Measurements from ENCODE around the gene ABCA1.
"Not testable (repeated sequence)": the region's sequence is repeated elsewhere in the genome, so short reads cannot be mapped to it uniquely, and the experiment has no call there.

Gene ABCA1

GRCh38 chr9:104927912-104928740 lies at the start of gene ABCA1:
Gene ABCA1 (minus strand): TSS chr9:104928155. CDS start chr9:104903679, 24,476 bp downstream.
- Histone ChIP-seq H3K36me3 (ENCODE audit: control insufficient read depth, insufficient read depth, low read length) (no peaks in the 10 kb centered on the region), H3K9ac (ENCODE audit: low read length) (peak within 1 kb of the TSS; percentile 85), H3K27me3 (ENCODE audit: control insufficient read depth, insufficient read depth, low read length) (no peaks in the 10 kb centered on the region), H3K4me3 (ENCODE audit: low read length) (peak within 1 kb of the TSS; percentile 98), H3K27ac (ENCODE audit: low read depth, low read length) (peak within 1 kb of the TSS; percentile 95), H3K4me1 (ENCODE audit: control insufficient read depth, insufficient read depth, low read length) (peaks cover 17% of the 10 kb centered on the region)

GRCh38 chr9:104977580-104977979 lies 49.6 kb upstream of the ABCA1 start:
- H3K4me1 ChIP-seq (ENCODE audit: control insufficient read depth, insufficient read depth, low read length) = no peaks in the 10 kb centered on the region
- no peak overlapping the region for H3K9ac ChIP-seq (ENCODE audit: low read length)
- H3K36me3 ChIP-seq (ENCODE audit: control insufficient read depth, insufficient read depth, low read length) = no peaks in the 10 kb centered on the region
- H3K4me3 ChIP-seq (ENCODE audit: low read length) = no peak overlapping the region
- no peak overlapping the region for H3K27ac ChIP-seq (ENCODE audit: low read depth, low read length)
- H3K27me3 ChIP-seq (ENCODE audit: control insufficient read depth, insufficient read depth, low read length) = no peaks in the 10 kb centered on the region

- H3K27me3 ChIP-seq (ENCODE audit: control insufficient read depth, insufficient read depth, low read length) = no peaks in the 10 kb centered on the region
- no peak overlapping the region for H3K9ac ChIP-seq (ENCODE audit: low read length)
- no peak overlapping the region for H3K27ac ChIP-seq (ENCODE audit: low read depth, low read length)
- H3K4me3 ChIP-seq (ENCODE audit: low read length) = no peak overlapping the region
- H3K4me1 ChIP-seq (ENCODE audit: control insufficient read depth, insufficient read depth, low read length) = no peaks in the 10 kb centered on the region
- no peaks in the 10 kb centered on the region for H3K36me3 ChIP-seq (ENCODE audit: control insufficient read depth, insufficient read depth, low read length)
Observed at GRCh38 chr9:104977168-104977567, 49.2 kb upstream of the ABCA1 start.

- not testable (repeated sequence) for H3K4me1 ChIP-seq (ENCODE audit: control insufficient read depth, insufficient read depth, low read length); H3K4me3 ChIP-seq (ENCODE audit: low read length); H3K36me3 ChIP-seq (ENCODE audit: control insufficient read depth, insufficient read depth, low read length); H3K9ac ChIP-seq (ENCODE audit: low read length); H3K27ac ChIP-seq (ENCODE audit: low read depth, low read length); H3K27me3 ChIP-seq (ENCODE audit: control insufficient read depth, insufficient read depth, low read length)
Observed at GRCh38 chr9:104975966-104976595, 48.1 kb upstream of the ABCA1 start.

GRCh38 chr9:104974053-104974962 lies 46.4 kb upstream of the ABCA1 start:
- Histone ChIP-seq H3K36me3 (ENCODE audit: control insufficient read depth, insufficient read depth, low read length) (no peaks in the 10 kb centered on the region), H3K27ac (ENCODE audit: low read depth, low read length) (no peak overlapping the region), H3K4me1 (ENCODE audit: control insufficient read depth, insufficient read depth, low read length) (peaks cover 8% of the 10 kb centered on the region), H3K27me3 (ENCODE audit: control insufficient read depth, insufficient read depth, low read length) (no peaks in the 10 kb centered on the region), H3K9ac (ENCODE audit: low read length) (no peak overlapping the region), H3K4me3 (ENCODE audit: low read length) (no peak overlapping the region)

- Histone ChIP-seq H3K4me3 (ENCODE audit: low read length) (no peak overlapping the region), H3K36me3 (ENCODE audit: control insufficient read depth, insufficient read depth, low read length) (no peaks in the 10 kb centered on the region), H3K27me3 (ENCODE audit: control insufficient read depth, insufficient read depth, low read length) (no peaks in the 10 kb centered on the region), H3K9ac (ENCODE audit: low read length) (no peak overlapping the region), H3K27ac (ENCODE audit: low read depth, low read length) (no peak overlapping the region), H3K4me1 (ENCODE audit: control insufficient read depth, insufficient read depth, low read length) (peaks cover 16% of the 10 kb centered on the region)
Observed at GRCh38 chr9:104972242-104972866, 44.4 kb upstream of the ABCA1 start.

GRCh38 chr9:104971511-104971910 lies 43.6 kb upstream of the ABCA1 start:
- no peak overlapping the region for H3K4me3 ChIP-seq (ENCODE audit: low read length)
- no peak overlapping the region for H3K27ac ChIP-seq (ENCODE audit: low read depth, low read length)
- H3K4me1 ChIP-seq (ENCODE audit: control insufficient read depth, insufficient read depth, low read length) = peaks cover 16% of the 10 kb centered on the region
- H3K27me3 ChIP-seq (ENCODE audit: control insufficient read depth, insufficient read depth, low read length) = no peaks in the 10 kb centered on the region
- no peaks in the 10 kb centered on the region for H3K36me3 ChIP-seq (ENCODE audit: control insufficient read depth, insufficient read depth, low read length)
- no peak overlapping the region for H3K9ac ChIP-seq (ENCODE audit: low read length)

GRCh38 chr9:104970271-104970987 lies 42.5 kb upstream of the ABCA1 start:
- no peaks in the 10 kb centered on the region for H3K36me3 ChIP-seq (ENCODE audit: control insufficient read depth, insufficient read depth, low read length)
- H3K27ac ChIP-seq (ENCODE audit: low read depth, low read length) = no peak overlapping the region
- H3K27me3 ChIP-seq (ENCODE audit: control insufficient read depth, insufficient read depth, low read length) = no peaks in the 10 kb centered on the region
- no peak overlapping the region for H3K9ac ChIP-seq (ENCODE audit: low read length)
- H3K4me1 ChIP-seq (ENCODE audit: control insufficient read depth, insufficient read depth, low read length) = peaks cover 16% of the 10 kb centered on the region
- no peak overlapping the region for H3K4me3 ChIP-seq (ENCODE audit: low read length)

- Histone ChIP-seq H3K27me3 (ENCODE audit: control insufficient read depth, insufficient read depth, low read length) (no peaks in the 10 kb centered on the region), H3K4me3 (ENCODE audit: low read length) (peak overlapping the region; percentile 93), H3K4me1 (ENCODE audit: control insufficient read depth, insufficient read depth, low read length) (peaks cover 16% of the 10 kb centered on the region), H3K9ac (ENCODE audit: low read length) (no peak overlapping the region), H3K27ac (ENCODE audit: low read depth, low read length) (peak overlapping the region; percentile 99), H3K36me3 (ENCODE audit: control insufficient read depth, insufficient read depth, low read length) (no peaks in the 10 kb centered on the region)
Observed at GRCh38 chr9:104969116-104969515, 41.2 kb upstream of the ABCA1 start.

GRCh38 chr9:104968025-104968982 lies 40.3 kb upstream of the ABCA1 start:
- peaks cover 16% of the 10 kb centered on the region for H3K4me1 ChIP-seq (ENCODE audit: control insufficient read depth, insufficient read depth, low read length)
- peak overlapping the region; percentile 81 for H3K9ac ChIP-seq (ENCODE audit: low read length)
- peak overlapping the region; percentile 93 for H3K4me3 ChIP-seq (ENCODE audit: low read length)
- no peaks in the 10 kb centered on the region for H3K27me3 ChIP-seq (ENCODE audit: control insufficient read depth, insufficient read depth, low read length)
- peak overlapping the region; percentile 99 for H3K27ac ChIP-seq (ENCODE audit: low read depth, low read length)
- H3K36me3 ChIP-seq (ENCODE audit: control insufficient read depth, insufficient read depth, low read length) = no peaks in the 10 kb centered on the region

GRCh38 chr9:104963076-104963475 lies 35.1 kb upstream of the ABCA1 start:
- Histone ChIP-seq H3K4me1 (ENCODE audit: control insufficient read depth, insufficient read depth, low read length) (no peaks in the 10 kb centered on the region), H3K27ac (ENCODE audit: low read depth, low read length) (no peak overlapping the region), H3K27me3 (ENCODE audit: control insufficient read depth, insufficient read depth, low read length) (no peaks in the 10 kb centered on the region), H3K4me3 (ENCODE audit: low read length) (no peak overlapping the region), H3K36me3 (ENCODE audit: control insufficient read depth, insufficient read depth, low read length) (no peaks in the 10 kb centered on the region), H3K9ac (ENCODE audit: low read length) (no peak overlapping the region)

Data from rectal smooth muscle tissue (tissue), 1 donor.